IPS-18c (cell line): ENCODE measurements around the gene SLC12A5.

Source experiments
- H3K4me3 ChIP-seq: 2 replicates; pipeline ENCODE4 v1.7.0; 2013; ENCODE audit warnings: low read depth, mild to moderate bottlenecking, low read length, moderate library complexity; ENCODE audit not compliant: insufficient read depth
- H3K9me3 ChIP-seq: one replicate; pipeline ENCODE4 v1.6.1; 2013; ENCODE audit warnings: mild to moderate bottlenecking, low read length, moderate library complexity; ENCODE audit not compliant: control insufficient read depth, insufficient read depth

SLC12A5 gene

GRCh38 chr20:46058599-46059281, 29.7 kb downstream of the SLC12A5 start:
- H3K9me3 ChIP-seq, result peaks cover 2% of the 10 kb centered on the region
- H3K4me3 ChIP-seq, result peak overlapping the region; percentile 58

GRCh38 chr20:46060301-46060881, 31.4 kb downstream of the SLC12A5 start:
- H3K9me3 ChIP-seq, result peaks cover 2% of the 10 kb centered on the region
- no peak overlapping the region for H3K4me3 ChIP-seq

- peaks cover 2% of the 10 kb centered on the region for H3K9me3 ChIP-seq
- no peak overlapping the region for H3K4me3 ChIP-seq
Measured at GRCh38 chr20:46060975-46061374, 32.0 kb downstream of the SLC12A5 start.

- peaks cover 2% of the 10 kb centered on the region for H3K9me3 ChIP-seq
- no peak overlapping the region for H3K4me3 ChIP-seq
Measured at GRCh38 chr20:46062151-46062550, 33.1 kb downstream of the SLC12A5 start.

GRCh38 chr20:46062621-46063020, 33.6 kb downstream of the SLC12A5 start:
- Histone ChIP-seq H3K9me3 (peaks cover 2% of the 10 kb centered on the region), H3K4me3 (no peak overlapping the region)

- Histone ChIP-seq H3K4me3 (no peak overlapping the region), H3K9me3 (peaks cover 2% of the 10 kb centered on the region)
Measured at GRCh38 chr20:46063151-46063550, 34.1 kb downstream of the SLC12A5 start.

GRCh38 chr20:46063652-46064054, 34.6 kb downstream of the SLC12A5 start:
- no peak overlapping the region for H3K4me3 ChIP-seq

GRCh38 chr20:46065006-46065405, 36.0 kb downstream of the SLC12A5 start:
- no peak overlapping the region for H3K4me3 ChIP-seq
- no peaks in the 10 kb centered on the region for H3K9me3 ChIP-seq

More at GRCh38 chr20:46063652-46064054, 34.6 kb downstream of the SLC12A5 start:
- peaks cover 2% of the 10 kb centered on the region for H3K9me3 ChIP-seq

- Histone ChIP-seq H3K4me3 (no peak overlapping the region), H3K9me3 (no peaks in the 10 kb centered on the region)
Measured at GRCh38 chr20:46065691-46066090, 36.7 kb downstream of the SLC12A5 start.

GRCh38 chr20:46070215-46070900, 41.3 kb downstream of the SLC12A5 start:
- Histone ChIP-seq H3K4me3 (no peak overlapping the region), H3K9me3 (no peaks in the 10 kb centered on the region)

GRCh38 chr20:46071573-46071972, 42.6 kb downstream of the SLC12A5 start:
- H3K4me3 ChIP-seq, result no peak overlapping the region
- no peaks in the 10 kb centered on the region for H3K9me3 ChIP-seq

GRCh38 chr20:46073024-46073423, 44.0 kb downstream of the SLC12A5 start:
- Histone ChIP-seq H3K9me3 (no peaks in the 10 kb centered on the region), H3K4me3 (no peak overlapping the region)

GRCh38 chr20:46073443-46073842, 44.4 kb downstream of the SLC12A5 start:
- no peak overlapping the region for H3K4me3 ChIP-seq

GRCh38 chr20:46074006-46074405, 45.0 kb downstream of the SLC12A5 start:
- no peak overlapping the region for H3K4me3 ChIP-seq

More at GRCh38 chr20:46073443-46073842, 44.4 kb downstream of the SLC12A5 start:
- H3K9me3 ChIP-seq, result no peaks in the 10 kb centered on the region

GRCh38 chr20:46076806-46077205, 47.8 kb downstream of the SLC12A5 start:
- H3K4me3 ChIP-seq, result no peak overlapping the region

More at GRCh38 chr20:46074006-46074405, 45.0 kb downstream of the SLC12A5 start:
- no peaks in the 10 kb centered on the region for H3K9me3 ChIP-seq

GRCh38 chr20:46077642-46078305, 48.8 kb downstream of the SLC12A5 start:
- no peaks in the 10 kb centered on the region for H3K9me3 ChIP-seq
- H3K4me3 ChIP-seq, result no peak overlapping the region

More at GRCh38 chr20:46076806-46077205, 47.8 kb downstream of the SLC12A5 start:
- H3K9me3 ChIP-seq, result no peaks in the 10 kb centered on the region

- Histone ChIP-seq H3K9me3 (no peaks in the 10 kb centered on the region), H3K4me3 (no peak overlapping the region)
Measured at GRCh38 chr20:46078954-46079353, 49.9 kb downstream of the SLC12A5 start.
